Lower leg skin (tissue), 3 donors: ENCODE measurements around the gene SLC1A1.

Source experiments
- POLR2A ChIP-seq, 2 donors: fragments of 450-650 bp; IDR thresholded peaks; one replicate each; pipeline ENCODE4 v1.6.1; 2016 to 2017; ENCODE audit warnings: antibody characterized with exemption in 2 of 2, mild to moderate bottlenecking in 1 of 2, moderate library complexity in 1 of 2
- TF ChIP-seq, protein P1 (sequence below), 3 donors: fragments of 450-650 bp; IDR thresholded peaks; one replicate each; pipeline ENCODE4 v1.5.1; 2016; ENCODE audit warnings: antibody characterized with exemption in 3 of 3, mild to moderate bottlenecking in 3 of 3, moderate library complexity in 2 of 3

DNA sequence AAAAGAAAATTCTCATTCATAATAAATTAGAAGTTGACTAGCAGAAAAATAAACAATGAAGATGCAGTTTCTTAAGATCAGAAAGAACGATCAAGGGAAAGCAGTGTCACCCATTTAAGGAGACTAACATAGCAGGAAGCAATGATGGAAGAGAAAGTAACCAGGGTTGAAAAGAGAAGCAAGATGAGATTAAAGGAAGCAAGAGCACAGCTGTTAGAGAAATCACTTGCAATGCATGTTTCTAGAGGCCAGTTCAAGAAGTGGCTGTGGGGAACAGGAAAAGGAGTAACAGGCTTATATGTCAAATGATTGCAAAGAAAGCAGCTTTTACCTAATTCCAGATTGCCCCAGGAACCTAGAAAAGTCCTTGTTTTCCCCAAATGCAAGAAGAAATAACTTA, 46.8 kb upstream of the SLC1A1 start:
- TF ChIP-seq POLR2A (IDR thresholded peaks at IDR 0.05), result no peak
- TF ChIP-seq, protein P1, sequence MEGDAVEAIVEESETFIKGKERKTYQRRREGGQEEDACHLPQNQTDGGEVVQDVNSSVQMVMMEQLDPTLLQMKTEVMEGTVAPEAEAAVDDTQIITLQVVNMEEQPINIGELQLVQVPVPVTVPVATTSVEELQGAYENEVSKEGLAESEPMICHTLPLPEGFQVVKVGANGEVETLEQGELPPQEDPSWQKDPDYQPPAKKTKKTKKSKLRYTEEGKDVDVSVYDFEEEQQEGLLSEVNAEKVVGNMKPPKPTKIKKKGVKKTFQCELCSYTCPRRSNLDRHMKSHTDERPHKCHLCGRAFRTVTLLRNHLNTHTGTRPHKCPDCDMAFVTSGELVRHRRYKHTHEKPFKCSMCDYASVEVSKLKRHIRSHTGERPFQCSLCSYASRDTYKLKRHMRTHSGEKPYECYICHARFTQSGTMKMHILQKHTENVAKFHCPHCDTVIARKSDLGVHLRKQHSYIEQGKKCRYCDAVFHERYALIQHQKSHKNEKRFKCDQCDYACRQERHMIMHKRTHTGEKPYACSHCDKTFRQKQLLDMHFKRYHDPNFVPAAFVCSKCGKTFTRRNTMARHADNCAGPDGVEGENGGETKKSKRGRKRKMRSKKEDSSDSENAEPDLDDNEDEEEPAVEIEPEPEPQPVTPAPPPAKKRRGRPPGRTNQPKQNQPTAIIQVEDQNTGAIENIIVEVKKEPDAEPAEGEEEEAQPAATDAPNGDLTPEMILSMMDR (IDR thresholded peaks at IDR 0.05), result no peak
